Transverse colon (tissue), 3 donors: ENCODE data around the gene RIT2.

ENCODE experiments used
- POLR2A ChIP-seq: fragments of 450-650 bp; IDR thresholded peaks from one replicate; pipeline ENCODE4 v1.6.1; 2016; ENCODE audit warnings: antibody characterized with exemption, mild to moderate bottlenecking, moderate library complexity
- POLR2AphosphoS5 ChIP-seq, 3 donors: sonication (generic); formaldehyde crosslinking; IDR thresholded peaks; one replicate each; pipeline ENCODE4 v1.6.1; 2016; ENCODE audit warnings: antibody characterized with exemption in 3 of 3

DNA sequence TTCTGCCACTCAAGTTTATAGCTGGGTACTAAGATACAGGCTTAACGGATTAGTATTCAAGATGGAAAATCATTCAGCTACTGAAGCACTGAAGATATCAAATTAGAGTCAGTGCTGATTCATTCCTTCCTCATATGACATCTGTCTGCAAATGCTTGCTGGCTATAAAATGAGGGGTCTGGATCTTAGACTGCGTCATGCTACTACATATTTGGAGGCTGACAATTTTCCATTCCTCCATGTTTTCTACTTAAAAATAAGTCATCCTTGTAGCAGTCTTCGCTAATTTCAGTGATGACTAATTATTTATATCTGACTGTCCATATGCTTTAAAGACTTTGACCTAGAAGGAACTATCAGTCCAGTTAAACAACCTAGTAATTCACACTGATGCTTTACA is 233.4 kb downstream of the RIT2 start:
- TF ChIP-seq POLR2AphosphoS5 (IDR thresholded peaks at IDR 0.05) = no peak
- no peak for TF ChIP-seq POLR2A
